IMR-90 (cell line): ENCODE data around the gene EVX1. TPM values are rescaled to one million over a fixed set of nuclear protein-coding genes. Genes with fewer than 3 reads are reported as not detected.

Experiments used
- ATAC-seq: fragments of 200-7000 bp; cut with Tn5 transposase; 2 replicates; pipeline ENCODE4 v1.9.1; 2020; ENCODE audit warnings: low read depth, mild to moderate bottlenecking, moderate library complexity
- BruUV-seq: library from RNA; stranded (reverse); fragments of 400-500 nt; replicated peaks from 2 replicates; lab custom pipeline; 2021; lab: Mats Ljungman, UMichigan
- CTCF ChIA-PET: fragments of 300-600 bp; formaldehyde crosslinking; extraction: SDS; loops from one replicate; lab custom pipeline; 2021; ENCODE audit warnings: antibody characterized with exemption; lab: Yijun Ruan, JAX
- POLR2A ChIA-PET: fragments of 300-600 bp; sonication (Branson Sonifier 250); formaldehyde crosslinking; loops from one replicate; lab custom pipeline; 2022; ENCODE audit warnings: antibody characterized with exemption; ENCODE audit not compliant: unreplicated experiment; lab: Charles Lee
- DNase-seq: peaks from one replicate; pipeline ENCODE4 v3.0.0; 2013
- H2AFZ ChIP-seq: replicated peaks from 2 replicates; pipeline ENCODE3; 2013; ENCODE audit warnings: low read length, mild to moderate bottlenecking; ENCODE audit not compliant: poor library complexity
- H2AK5ac ChIP-seq: 2 replicates; pipeline ENCODE4 v1.6.1; 2013; ENCODE audit warnings: low read depth, low read length, inconsistent platforms
- H2AK9ac ChIP-seq: replicated peaks from 2 replicates; pipeline ENCODE3; 2013; ENCODE audit warnings: mild to moderate bottlenecking, low read depth, low read length, moderate library complexity; ENCODE audit not compliant: poor library complexity
- H2BK120ac ChIP-seq: 2 replicates; pipeline ENCODE4 v1.6.1; 2013; ENCODE audit warnings: low read depth, low read length, inconsistent platforms
- H2BK15ac ChIP-seq: 3 replicates; pipeline ENCODE4 v1.6.1; 2013; ENCODE audit warnings: low read depth, low read length, inconsistent platforms
- H2BK20ac ChIP-seq: 2 replicates; pipeline ENCODE4 v1.6.1; 2013; ENCODE audit warnings: low read depth, mild to moderate bottlenecking, inconsistent platforms, low read length, moderate library complexity
- H2BK5ac ChIP-seq: 2 replicates; pipeline ENCODE4 v1.6.1; 2013; ENCODE audit warnings: mild to moderate bottlenecking, low read depth, low read length, inconsistent platforms; ENCODE audit not compliant: poor library complexity, severe bottlenecking
- H3K14ac ChIP-seq: replicated peaks from 2 replicates; pipeline ENCODE4 v1.6.1; 2013; ENCODE audit warnings: low read depth, low read length, inconsistent platforms
- H3K18ac ChIP-seq: 2 replicates; pipeline ENCODE4 v1.6.1; 2013; ENCODE audit warnings: low read depth, low read length, control low read depth
- H3K23ac ChIP-seq: 2 replicates; pipeline ENCODE4 v1.6.1; 2013; ENCODE audit warnings: low read depth, low read length, inconsistent platforms
- H3K27ac ChIP-seq: 2 replicates; pipeline ENCODE4 v1.5.1; 2013; ENCODE audit warnings: mild to moderate bottlenecking, control low read depth, low read length; ENCODE audit not compliant: insufficient read depth
- H3K27me3 ChIP-seq: 2 replicates; pipeline ENCODE4 v1.6.1; 2013; ENCODE audit warnings: low read length; ENCODE audit not compliant: control insufficient read depth, insufficient read depth
- H3K36me3 ChIP-seq: 2 replicates; pipeline ENCODE4 v1.6.1; 2013; ENCODE audit warnings: low read length, mixed read lengths; ENCODE audit not compliant: control insufficient read depth, insufficient read depth
- H3K4ac ChIP-seq: 2 replicates; pipeline ENCODE4 v1.6.1; 2013; ENCODE audit warnings: low read depth, low read length, inconsistent platforms
- H3K4me1 ChIP-seq: 2 replicates; pipeline ENCODE4 v1.6.1; 2013; ENCODE audit warnings: low read length, mixed read lengths; ENCODE audit not compliant: control insufficient read depth, insufficient read depth
- H3K4me2 ChIP-seq: 2 replicates; pipeline ENCODE4 v1.6.1; 2013; ENCODE audit warnings: low read depth, mild to moderate bottlenecking, control low read depth, low read length, moderate library complexity
- H3K4me3 ChIP-seq: 2 replicates; pipeline ENCODE4 v1.5.1; 2013; ENCODE audit warnings: low read depth, mild to moderate bottlenecking, control low read depth, low read length, moderate library complexity; ENCODE audit not compliant: insufficient read depth
- H3K56ac ChIP-seq: 2 replicates; pipeline ENCODE4 v1.6.1; 2013; ENCODE audit warnings: low read length, inconsistent platforms; ENCODE audit not compliant: insufficient read depth; ENCODE audit errors: extremely low read depth
- H3K79me1 ChIP-seq, 2 experiments: 2 replicates each; pipeline ENCODE4 v1.6.1; 2013; ENCODE audit warnings: low read length in 2 of 2, inconsistent platforms in 1 of 2, low read depth in 1 of 2
- H3K9ac ChIP-seq: 2 replicates; pipeline ENCODE4 v1.6.1; 2013; ENCODE audit warnings: low read depth, low read length, control low read depth
- H3K9me1 ChIP-seq: 2 replicates; pipeline ENCODE4 v1.6.1; 2013; ENCODE audit warnings: low read length, inconsistent platforms; ENCODE audit not compliant: insufficient read depth
- H3K9me3 ChIP-seq: 2 replicates; pipeline ENCODE4 v1.6.1; 2013; ENCODE audit warnings: low read length; ENCODE audit not compliant: control insufficient read depth, insufficient read depth
- H4K20me1 ChIP-seq: 2 replicates; pipeline ENCODE4 v1.6.1; 2013; ENCODE audit warnings: low read length, inconsistent platforms; ENCODE audit not compliant: insufficient read depth
- H4K5ac ChIP-seq: 2 replicates; pipeline ENCODE4 v1.6.1; 2013; ENCODE audit warnings: mild to moderate bottlenecking, low read depth, low read length, control low read depth
- H4K8ac ChIP-seq, 2 experiments: 2 replicates each; pipeline ENCODE4 v1.6.1; 2013; ENCODE audit warnings: low read depth in 2 of 2, low read length in 2 of 2, control low read depth in 1 of 2, inconsistent platforms in 1 of 2
- H4K91ac ChIP-seq: 2 replicates; pipeline ENCODE4 v1.6.1; 2013; ENCODE audit warnings: low read depth, low read length, inconsistent platforms; ENCODE audit not compliant: insufficient read depth
- BHLHE40 ChIP-seq: fragments of 150-350 bp; IDR thresholded peaks from 2 replicates; pipeline ENCODE4 v1.6.1; 2016; ENCODE audit warnings: mild to moderate bottlenecking, low read depth, low read length
- CEBPB ChIP-seq: IDR thresholded peaks from 2 replicates; pipeline ENCODE4 v1.6.1; 2012; ENCODE audit warnings: low read depth, low read length, improper control_type of control experiment
- CHD1 ChIP-seq: IDR thresholded peaks from 2 replicates; pipeline ENCODE4 v1.6.1; 2012; ENCODE audit warnings: low read depth, low read length, improper control_type of control experiment
- CTCF ChIP-seq: conservative IDR thresholded peaks from 2 replicates; pipeline ENCODE4 v1.5.1; 2012; ENCODE audit warnings: mild to moderate bottlenecking, low read depth, low read length, improper control_type of control experiment
- ELK1 ChIP-seq: fragments of 150-350 bp; IDR thresholded peaks from 2 replicates; pipeline ENCODE4 v1.6.1; 2016; ENCODE audit warnings: low read depth, mild to moderate bottlenecking, low read length, moderate library complexity, borderline replicate concordance
- FOS ChIP-seq: fragments of 150-350 bp; IDR thresholded peaks from 2 replicates; pipeline ENCODE4 v1.6.1; 2016; ENCODE audit warnings: low read depth, low read length
- MAFK ChIP-seq: IDR thresholded peaks from 2 replicates; pipeline ENCODE4 v1.6.1; 2012; ENCODE audit warnings: low read depth, low read length, improper control_type of control experiment
- MAZ ChIP-seq: IDR thresholded peaks from 2 replicates; pipeline ENCODE4 v1.6.1; 2012; ENCODE audit warnings: low read depth, mild to moderate bottlenecking, low read length, improper control_type of control experiment, moderate library complexity, borderline replicate concordance
- MXI1 ChIP-seq: IDR thresholded peaks from 2 replicates; pipeline ENCODE4 v1.6.1; 2012; ENCODE audit warnings: low read depth, mild to moderate bottlenecking, low read length, moderate library complexity, borderline replicate concordance
- NFE2L2 ChIP-seq: fragments of 150-350 bp; IDR thresholded peaks from 2 replicates; pipeline ENCODE4 v1.6.1; 2016; ENCODE audit warnings: low read depth, mild to moderate bottlenecking, low read length
- POLR2A ChIP-seq: IDR thresholded peaks from 2 replicates; pipeline ENCODE4 v1.6.1; 2012; ENCODE audit warnings: mild to moderate bottlenecking, low read depth, low read length
- RCOR1 ChIP-seq: IDR thresholded peaks from 2 replicates; pipeline ENCODE4 v1.6.1; 2012; ENCODE audit warnings: mild to moderate bottlenecking, low read length, improper control_type of control experiment; ENCODE audit not compliant: insufficient replicate concordance
- RFX5 ChIP-seq: IDR thresholded peaks from 2 replicates; pipeline ENCODE4 v1.8.0; 2012; ENCODE audit warnings: low read depth, mild to moderate bottlenecking, low read length, moderate library complexity
- WGBS, 2 experiments: methylation state at CpG; one replicate each; pipeline versions ENCODE4 v1.1.5 to v1.1.7; 2013; ENCODE audit warnings: missing lambda C conversion rate in 2 of 2; ENCODE audit not compliant: insufficient read length in 1 of 2; ENCODE audit errors: extremely low coverage in 2 of 2; 5-methylcytosine and 5-hydroxymethylcytosine counted together
- dilution Hi-C: fragments of 300-500 bp; cut with HindIII; formaldehyde crosslinking; loops from one replicate; pipeline ENCODE4 v1.14.3; 2018; ENCODE audit warnings: low sequenced_read_pairs; ENCODE audit not compliant: unreplicated experiment
- in situ Hi-C: fragments of 300-500 bp; cut with MboI; formaldehyde crosslinking; loops from 3 replicates; pipeline ENCODE4 v1.14.3; 2019; ENCODE audit warnings: low sequenced_read_pairs, inconsistent platforms, mixed read lengths
- intact Hi-C: fragments of 100-400 bp; cut with micrococcal nuclease; formaldehyde crosslinking; loops from 2 replicates; pipeline ENCODE4 v1.10.0; 2022
- polyA plus RNA-seq, 3 experiments: library from polyadenylated mRNA; depleted of rRNA; stranded (reverse); fragments of >200 nt; gene quantifications; 2 replicates each; pipeline ENCODE4 v1.2.3, GENCODE V29; 2012; ENCODE audit warnings: low replicate concordance in 1 of 3
- total RNA-seq: library from RNA; depleted of rRNA; stranded (reverse); fragments of >200 nt; gene quantifications from 2 replicates; pipeline ENCODE4 v1.2.3, GENCODE V29; 2012

The EVX1 gene
- total and polyA plus RNA-seq, 2 of the 4 experiments (the other 2 are of a cell fraction): not detected

GRCh38 chr7:27229448-27229847, 13.2 kb upstream of the EVX1 start:
- DNase-seq (no peak), ATAC-seq (no peak)
- Histone ChIP-seq H3K79me1 (no peaks in the 10 kb centered on the region), H3K56ac (no peak overlapping the region), H3K36me3 (no peaks in the 10 kb centered on the region), H4K91ac (no peak overlapping the region), H3K9me1 (no peaks in the 10 kb centered on the region), H3K27me3 (peaks cover 57% of the 10 kb centered on the region), H3K4me2 (no peak overlapping the region), H2BK20ac (no peak overlapping the region), H2AK5ac (no peak overlapping the region), H3K9ac (no peak overlapping the region), H3K18ac (no peak overlapping the region), H4K8ac (no peak overlapping the region), H2AFZ (no peak overlapping the region), H3K23ac (no peak overlapping the region), H3K4me1 (no peaks in the 10 kb centered on the region), H2BK120ac (no peak overlapping the region), H2AK9ac (no peak overlapping the region), H3K4me3 (no peak overlapping the region), H4K20me1 (no peaks in the 10 kb centered on the region), H3K4ac (no peak overlapping the region), H2BK5ac (no peak overlapping the region), H3K14ac (no peak overlapping the region), H2BK15ac (no peak overlapping the region), H3K9me3 (no peaks in the 10 kb centered on the region), H3K27ac (no peak overlapping the region), H4K5ac (no peak overlapping the region)
- POLR2A ChIA-PET: no interaction called here
- in situ Hi-C loops: no loop called here
- dilution Hi-C loops: no loop called here
- TF ChIP-seq CEBPB (no peak), BHLHE40 (no peak), MAFK (no peak), CHD1 (no peak), CTCF (no peak), RCOR1 (no peak), POLR2A (no peak), RFX5 (no peak), NFE2L2 (no peak), MAZ (no peak), MXI1 (no peak), ELK1 (no peak), FOS (no peak)
- CTCF ChIA-PET: no interaction called here
- WGBS, 2 experiments: 18% methylated on average over 2 of the region's 4 CpGs; no CpG with 5 or more reads in 1 of the 2 experiments
- BruUV-seq: no TSS peak
- intact Hi-C loops: no loop called here
